Testis (tissue), 3 donors: Measurements from ENCODE around the gene CLASRP. TPM values are rescaled to one million over a fixed set of nuclear protein-coding genes. Genes with fewer than 3 reads are reported as not detected.

ENCODE experiments used
- DNase-seq: peaks from one replicate; pipeline ENCODE4 v3.0.0-alpha.2; 2019
- H3K27ac ChIP-seq, 2 donors: fragments of 200-600 bp; sonication (generic); one replicate each; pipeline ENCODE4 v1.5.1; 2019
- H3K27me3 ChIP-seq: fragments of 200-600 bp; sonication (generic); one replicate; pipeline ENCODE4 v1.5.1; 2019
- H3K36me3 ChIP-seq: fragments of 200-600 bp; sonication (generic); one replicate; pipeline ENCODE4 v1.5.1; 2017; ENCODE audit warnings: low read depth; ENCODE audit errors: missing control alignments
- H3K4me1 ChIP-seq: fragments of 200-600 bp; sonication (generic); one replicate; pipeline ENCODE4 v1.5.1; 2019
- H3K4me3 ChIP-seq, 2 donors: fragments of 200-600 bp; sonication (generic); one replicate each; pipeline ENCODE4 v1.5.1; 2017 to 2019
- H3K9me3 ChIP-seq: fragments of 200-600 bp; sonication (generic); one replicate; pipeline ENCODE4 v1.5.1; 2017
- CTCF ChIP-seq, 3 experiments: fragments of 450-650 bp in 2 of 3; fragments of 200-600 bp in 1 of 3; sonication (generic) in 1 of 3; IDR thresholded peaks; one replicate each; pipeline ENCODE4 v1.5.1; 2016 to 2019; ENCODE audit warnings: antibody characterized with exemption in 3 of 3, mild to moderate bottlenecking in 2 of 3, moderate library complexity in 1 of 3
- POLR2A ChIP-seq: fragments of 450-650 bp; IDR thresholded peaks from one replicate; pipeline ENCODE4 v1.6.1; 2017; ENCODE audit warnings: antibody characterized with exemption, mild to moderate bottlenecking, moderate library complexity
- WGBS, 2 donors: methylation state at CpG; one replicate each; pipeline ENCODE4 v1.1.5; 2018; 5-methylcytosine and 5-hydroxymethylcytosine counted together
- intact Hi-C: fragments of 100-400 bp; cut with DNase I; formaldehyde crosslinking; loops from one replicate; pipeline ENCODE4 v1.15.1; 2023; ENCODE audit warnings: low total_unique reads
- polyA plus RNA-seq: library from polyadenylated mRNA; stranded (reverse); fragments of 350-450 nt; fragmentation: Illumina TruSeq; extraction: RNeasy Lipid Tissue Mini Kit (QIAGEN cat#74804); gene quantifications from one replicate; pipeline ENCODE4 v1.2.3, GENCODE V29; 2014; ENCODE audit warnings: low read depth, low replicate concordance; ENCODE audit not compliant: insufficient read depth
- total RNA-seq, 2 donors: library from RNA; depleted of rRNA; stranded (reverse); fragments of >200 nt; gene quantifications; one replicate each; pipeline ENCODE4 v1.2.3, GENCODE V29; 2016

CLASRP gene
- total and polyA plus RNA-seq, 3 donors from 2014 or later = 76.1 to 132 (median 113) TPM

- 84 to 88% methylated on average over 11 to 19 of the region's 19 CpGs for WGBS, 2 donors
- TF ChIP-seq POLR2A (no peak), CTCF (IDR thresholded peaks at IDR 0.05) (no peak)
- H3K36me3 ChIP-seq = no peaks in the 10 kb centered on the region
- no peak overlapping the region for H3K4me3 ChIP-seq
- H3K27ac ChIP-seq = no peak overlapping the region
- H3K4me1 ChIP-seq = peaks cover 3% of the 10 kb centered on the region
- intact Hi-C loops = no loop called here
- DNase-seq = no peak
- no peaks in the 10 kb centered on the region for H3K27me3 ChIP-seq
- H3K9me3 ChIP-seq = no peaks in the 10 kb centered on the region
These were observed 32.2 kb downstream of the CLASRP start for GRCh38 chr19:45070861-45071544.

- Histone ChIP-seq H3K27me3 (no peaks in the 10 kb centered on the region), H3K4me1 (peaks cover 5% of the 10 kb centered on the region), H3K4me3 (no peak overlapping the region), H3K36me3 (no peaks in the 10 kb centered on the region), H3K9me3 (no peaks in the 10 kb centered on the region), H3K27ac (no peak overlapping the region)
- TF ChIP-seq POLR2A (no peak), CTCF (IDR thresholded peaks at IDR 0.05) (no peak)
- 92 to 96% methylated on average over 23 to 25 of the region's 25 CpGs for whole genome bisulfite sequencing, 2 donors
- intact Hi-C loops = no loop called here
- no peak for DNase-seq
These were observed 32.7 kb downstream of the CLASRP start for GRCh38 chr19:45071545-45071938.

GRCh38 chr19:45071969-45072790 lies 33.3 kb downstream of the CLASRP start:
- intact Hi-C loops = no loop called here
- Histone ChIP-seq H3K9me3 (no peaks in the 10 kb centered on the region), H3K4me1 (peaks cover 9% of the 10 kb centered on the region), H3K27ac (no peak overlapping the region), H3K27me3 (no peaks in the 10 kb centered on the region), H3K4me3 (no peak overlapping the region), H3K36me3 (no peaks in the 10 kb centered on the region)
- TF ChIP-seq CTCF (IDR thresholded peaks at IDR 0.05) = no peak
- no peak for TF ChIP-seq POLR2A
- WGBS, 2 donors = 80 to 86% methylated on average over 20 to 25 of the region's 34 CpGs
- no peak for DNase-seq

GRCh38 chr19:45074744-45075300 lies 36.0 kb downstream of the CLASRP start:
- Histone ChIP-seq H3K27me3 (no peaks in the 10 kb centered on the region), H3K36me3 (no peaks in the 10 kb centered on the region), H3K27ac (no peak overlapping the region), H3K9me3 (no peaks in the 10 kb centered on the region), H3K4me1 (peaks cover 16% of the 10 kb centered on the region), H3K4me3 (no peak overlapping the region)
- DNase-seq = no peak
- WGBS, 2 donors = 73 to 88% methylated on average over 4 to 11 of the region's 11 CpGs
- no peak for TF ChIP-seq POLR2A
- no peak for TF ChIP-seq CTCF (IDR thresholded peaks at IDR 0.05)
- intact Hi-C loops = no loop called here
